Effector CD8-positive, alpha-beta T cell (primary cell): Measurements from ENCODE around the gene UTP25.

Source experiments
- DNase-seq: peaks from one replicate; lab custom pipeline; 2025; lab: John Stamatoyannopoulos, UW

UTP25 gene

GRCh38 chr1:209839875-209840546 is 12.2 kb downstream of the UTP25 start:
- DNase-seq = no peak

- no peak for DNase-seq
These were observed 12.8 kb downstream of the UTP25 start for GRCh38 chr1:209840611-209841010.

- no peak for DNase-seq
These were observed 17.1 kb downstream of the UTP25 start for GRCh38 chr1:209844695-209845407.

- DNase-seq = no peak
These were observed 17.6 kb downstream of the UTP25 start for GRCh38 chr1:209845408-209845725.

- DNase-seq = no peak
These were observed 21.6 kb downstream of the UTP25 start for GRCh38 chr1:209849388-209849787.

- DNase-seq = no peak
These were observed 22.7 kb downstream of the UTP25 start for GRCh38 chr1:209850342-209850979.

- DNase-seq = no peak
These were observed 25.9 kb downstream of the UTP25 start for GRCh38 chr1:209853676-209854075.

- no peak for DNase-seq
These were observed 26.4 kb downstream of the UTP25 start for GRCh38 chr1:209854196-209854595.

- no peak for DNase-seq
These were observed 27.2 kb downstream of the UTP25 start for GRCh38 chr1:209855006-209855405.

GRCh38 chr1:209855623-209856022 is 27.9 kb downstream of the UTP25 start:
- DNase-seq = no peak

- no peak for DNase-seq
These were observed 30.9 kb downstream of the UTP25 start for GRCh38 chr1:209858561-209859103.

- peak; percentile 30 for DNase-seq
These were observed 32.6 kb downstream of the UTP25 start for GRCh38 chr1:209860293-209860881.

GRCh38 chr1:209861242-209861641 is 33.5 kb downstream of the UTP25 start:
- DNase-seq = no peak

GRCh38 chr1:209862391-209863356 is 34.9 kb downstream of the UTP25 start:
- no peak for DNase-seq

- no peak for DNase-seq
These were observed 36.2 kb downstream of the UTP25 start for GRCh38 chr1:209863766-209864485.

GRCh38 chr1:209866201-209866600 is 38.4 kb downstream of the UTP25 start:
- no peak for DNase-seq

GRCh38 chr1:209869291-209870149 is 41.7 kb downstream of the UTP25 start:
- no peak for DNase-seq

- no peak for DNase-seq
These were observed 42.5 kb downstream of the UTP25 start for GRCh38 chr1:209870151-209870831.

- no peak for DNase-seq
These were observed 43.2 kb downstream of the UTP25 start for GRCh38 chr1:209871006-209871405.
